GM18517 (cell line): ENCODE measurements around the gene KMT2A.
A peak's percentile ranks its signal among the peaks of the same experiment; 100 is the strongest.
"Not testable (repeated sequence)": the region's sequence is repeated elsewhere in the genome, so short reads cannot be mapped to it uniquely, and the experiment has no call there.

Experiments used
- ATAC-seq: cut with Tn5 transposase; IDR thresholded peaks from one replicate; pipeline ENCODE4 v1.9.1; 2021; ENCODE audit warnings: mild to moderate bottlenecking, moderate library complexity; ENCODE audit not compliant: unreplicated experiment

The KMT2A gene

GRCh38 chr11:118435893-118436624 is at the start of gene KMT2A:
Gene KMT2A, plus strand, starts transcription at chr11:118436492. Its CDS starts 21 bp downstream, at chr11:118436513.
- peak; percentile 44 for ATAC-seq

- no peak for ATAC-seq
Observed at GRCh38 chr11:118396097-118396501, 40.2 kb upstream of the KMT2A start.

GRCh38 chr11:118397448-118397847 is 38.8 kb upstream of the KMT2A start:
- no peak for ATAC-seq

- no peak for ATAC-seq
Observed at GRCh38 chr11:118398791-118399559, 37.3 kb upstream of the KMT2A start.

- peak; percentile 61 for ATAC-seq
Observed at GRCh38 chr11:118401151-118401879, 35.0 kb upstream of the KMT2A start, which contains the start of gene ATP5MG. Gene ATP5MG, plus strand, starts transcription at chr11:118401606. Its CDS starts 60 bp downstream, at chr11:118401666.

- ATAC-seq = no peak
Observed at GRCh38 chr11:118401880-118402590, 34.3 kb upstream of the KMT2A start.

GRCh38 chr11:118402594-118402993 is 33.7 kb upstream of the KMT2A start:
- not testable (repeated sequence) for ATAC-seq

- ATAC-seq = no peak
Observed at GRCh38 chr11:118406599-118407166, 29.6 kb upstream of the KMT2A start.

- peak; percentile 71 for ATAC-seq
Observed at GRCh38 chr11:118410055-118410745, 26.1 kb upstream of the KMT2A start.

- ATAC-seq = no peak
Observed at GRCh38 chr11:118411530-118411929, 24.8 kb upstream of the KMT2A start.

GRCh38 chr11:118412921-118413320 is 23.4 kb upstream of the KMT2A start:
- no peak for ATAC-seq

- ATAC-seq = no peak
Observed at GRCh38 chr11:118415062-118415738, 21.1 kb upstream of the KMT2A start.

GRCh38 chr11:118415739-118416068 is 20.6 kb upstream of the KMT2A start:
- ATAC-seq = no peak

GRCh38 chr11:118416900-118417299 is 19.4 kb upstream of the KMT2A start:
- not testable (repeated sequence) for ATAC-seq

- ATAC-seq = no peak
Observed at GRCh38 chr11:118417801-118418200, 18.5 kb upstream of the KMT2A start.

GRCh38 chr11:118418766-118419165 is 17.5 kb upstream of the KMT2A start:
- no peak for ATAC-seq

- ATAC-seq = no peak
Observed at GRCh38 chr11:118427707-118428106, 8.6 kb upstream of the KMT2A start.

GRCh38 chr11:118430956-118431355 is 5.3 kb upstream of the KMT2A start:
- no peak for ATAC-seq

- no peak for ATAC-seq
Observed at GRCh38 chr11:118434123-118434552, 2.2 kb upstream of the KMT2A start.
